ENCODE results near the gene MCM6. TPM values are rescaled to one million over a fixed set of nuclear protein-coding genes. Genes with fewer than 3 reads are reported as not detected.

Gene MCM6
- polyA plus RNA-seq, 1 of the 3 experiments (the other 2 are of a cell fraction), result 18.4 TPM

- TF ChIP-seq GATA2 (CRISPR knock-in tag; IDR thresholded peaks at IDR 0.05), result no peak
- TF ChIP-seq NFIC (IDR thresholded peaks at IDR 0.05; ENCODE audit: borderline replicate concordance), result no peak
- TF ChIP-seq YY1 (IDR thresholded peaks at IDR 0.05; ENCODE audit: low read depth), result no peak
- no peak; the same call in 1 of the 2 replicates for TF ChIP-seq SMC3 (IDR thresholded peaks at IDR 0.05; ENCODE audit: low read depth, low read length)
- TF ChIP-seq MXI1 (IDR thresholded peaks at IDR 0.05; ENCODE audit: low read depth, low read length), result peak; percentile 92
- no peak for TF ChIP-seq JUND (IDR thresholded peaks at IDR 0.05)
- TF ChIP-seq GABPA (IDR thresholded peaks at IDR 0.05; ENCODE audit: low read depth), result peak; percentile 33; the same call in 1 of the 2 replicates
- TF ChIP-seq RAD21 (IDR thresholded peaks at IDR 0.05; ENCODE audit: low read length), result no peak
- TF ChIP-seq USF2 (IDR thresholded peaks at IDR 0.05; ENCODE audit: borderline replicate concordance, low read depth, low read length), result no peak
- TF ChIP-seq, protein P1, sequence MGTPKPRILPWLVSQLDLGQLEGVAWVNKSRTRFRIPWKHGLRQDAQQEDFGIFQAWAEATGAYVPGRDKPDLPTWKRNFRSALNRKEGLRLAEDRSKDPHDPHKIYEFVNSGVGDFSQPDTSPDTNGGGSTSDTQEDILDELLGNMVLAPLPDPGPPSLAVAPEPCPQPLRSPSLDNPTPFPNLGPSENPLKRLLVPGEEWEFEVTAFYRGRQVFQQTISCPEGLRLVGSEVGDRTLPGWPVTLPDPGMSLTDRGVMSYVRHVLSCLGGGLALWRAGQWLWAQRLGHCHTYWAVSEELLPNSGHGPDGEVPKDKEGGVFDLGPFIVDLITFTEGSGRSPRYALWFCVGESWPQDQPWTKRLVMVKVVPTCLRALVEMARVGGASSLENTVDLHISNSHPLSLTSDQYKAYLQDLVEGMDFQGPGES (IDR thresholded peaks at IDR 0.05; ENCODE audit: low read depth, low read length), result no peak
- TF ChIP-seq MEF2A (IDR thresholded peaks at IDR 0.05; ENCODE audit: borderline replicate concordance, low read depth), result no peak
Measured at GRCh38 chr2:135876066-135876711, at the start of gene MCM6 (continued).

DNA sequence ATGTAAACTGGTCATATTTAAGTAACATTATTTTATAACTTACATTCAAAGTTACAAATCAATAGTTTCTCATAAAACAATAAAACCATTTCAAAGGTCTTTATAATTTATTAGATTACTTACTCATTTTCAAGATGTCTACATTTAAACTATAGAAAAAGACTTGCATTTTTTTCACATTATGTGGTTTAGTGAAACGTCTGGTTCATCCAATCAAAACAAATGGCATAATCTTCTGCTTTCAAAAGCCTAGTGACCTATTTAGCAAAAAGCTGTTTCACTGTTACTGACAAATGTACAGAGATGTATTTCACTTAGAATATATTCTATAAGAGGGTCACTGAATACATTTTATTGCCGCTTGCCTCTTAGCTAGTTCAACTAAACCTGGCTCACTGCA lies 49.3 kb upstream of the MCM6 start:
- no peaks in the 10 kb centered on the region for H3K9me3 ChIP-seq
- no peak overlapping the region for H3K4me3 ChIP-seq (ENCODE audit: low read depth in 2 of 2, low read length in 1 of 2)
- peaks cover 0 to 5% of the 10 kb centered on the region in 2 experiments; a peak in 1 of 4 replicates for H3K4me1 ChIP-seq (ENCODE audit: control insufficient read depth in 1 of 2, insufficient read depth in 2 of 2, low read depth in 1 of 2, low read length in 1 of 2)
- ChIA-PET CTCF (interaction anchor here (0.8 to 2.2 kb wide), 3 partner anchors 12 to 459 kb away, joined by 3 to 11 read pairs (median 3); no protein-coding TSS in a partner anchor), POLR2A (no interaction called here)
- no peaks in the 10 kb centered on the region for H3K79me2 ChIP-seq (ENCODE audit: insufficient read depth)
- H3K27me3 ChIP-seq (ENCODE audit: insufficient read depth), result no peaks in the 10 kb centered on the region
- TF ChIP-seq MXI1 (IDR thresholded peaks at IDR 0.05; ENCODE audit: low read depth, low read length), result no peak
- TF ChIP-seq, protein P1 (IDR thresholded peaks at IDR 0.05; ENCODE audit: low read depth, low read length), result no peak
- no peak for TF ChIP-seq TAF1 (IDR thresholded peaks at IDR 0.05; ENCODE audit: borderline replicate concordance, low read depth, low read length)
- TF ChIP-seq, protein P2, sequence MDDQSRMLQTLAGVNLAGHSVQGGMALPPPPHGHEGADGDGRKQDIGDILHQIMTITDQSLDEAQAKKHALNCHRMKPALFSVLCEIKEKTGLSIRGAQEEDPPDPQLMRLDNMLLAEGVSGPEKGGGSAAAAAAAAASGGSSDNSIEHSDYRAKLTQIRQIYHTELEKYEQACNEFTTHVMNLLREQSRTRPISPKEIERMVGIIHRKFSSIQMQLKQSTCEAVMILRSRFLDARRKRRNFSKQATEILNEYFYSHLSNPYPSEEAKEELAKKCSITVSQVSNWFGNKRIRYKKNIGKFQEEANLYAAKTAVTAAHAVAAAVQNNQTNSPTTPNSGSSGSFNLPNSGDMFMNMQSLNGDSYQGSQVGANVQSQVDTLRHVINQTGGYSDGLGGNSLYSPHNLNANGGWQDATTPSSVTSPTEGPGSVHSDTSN (IDR thresholded peaks at IDR 0.05), result no peak
- TF ChIP-seq RAD21 (IDR thresholded peaks at IDR 0.05; ENCODE audit: low read length), result no peak
- TF ChIP-seq MAX (IDR thresholded peaks at IDR 0.05; ENCODE audit: low read depth), result no peak
- TF ChIP-seq, protein P3, sequence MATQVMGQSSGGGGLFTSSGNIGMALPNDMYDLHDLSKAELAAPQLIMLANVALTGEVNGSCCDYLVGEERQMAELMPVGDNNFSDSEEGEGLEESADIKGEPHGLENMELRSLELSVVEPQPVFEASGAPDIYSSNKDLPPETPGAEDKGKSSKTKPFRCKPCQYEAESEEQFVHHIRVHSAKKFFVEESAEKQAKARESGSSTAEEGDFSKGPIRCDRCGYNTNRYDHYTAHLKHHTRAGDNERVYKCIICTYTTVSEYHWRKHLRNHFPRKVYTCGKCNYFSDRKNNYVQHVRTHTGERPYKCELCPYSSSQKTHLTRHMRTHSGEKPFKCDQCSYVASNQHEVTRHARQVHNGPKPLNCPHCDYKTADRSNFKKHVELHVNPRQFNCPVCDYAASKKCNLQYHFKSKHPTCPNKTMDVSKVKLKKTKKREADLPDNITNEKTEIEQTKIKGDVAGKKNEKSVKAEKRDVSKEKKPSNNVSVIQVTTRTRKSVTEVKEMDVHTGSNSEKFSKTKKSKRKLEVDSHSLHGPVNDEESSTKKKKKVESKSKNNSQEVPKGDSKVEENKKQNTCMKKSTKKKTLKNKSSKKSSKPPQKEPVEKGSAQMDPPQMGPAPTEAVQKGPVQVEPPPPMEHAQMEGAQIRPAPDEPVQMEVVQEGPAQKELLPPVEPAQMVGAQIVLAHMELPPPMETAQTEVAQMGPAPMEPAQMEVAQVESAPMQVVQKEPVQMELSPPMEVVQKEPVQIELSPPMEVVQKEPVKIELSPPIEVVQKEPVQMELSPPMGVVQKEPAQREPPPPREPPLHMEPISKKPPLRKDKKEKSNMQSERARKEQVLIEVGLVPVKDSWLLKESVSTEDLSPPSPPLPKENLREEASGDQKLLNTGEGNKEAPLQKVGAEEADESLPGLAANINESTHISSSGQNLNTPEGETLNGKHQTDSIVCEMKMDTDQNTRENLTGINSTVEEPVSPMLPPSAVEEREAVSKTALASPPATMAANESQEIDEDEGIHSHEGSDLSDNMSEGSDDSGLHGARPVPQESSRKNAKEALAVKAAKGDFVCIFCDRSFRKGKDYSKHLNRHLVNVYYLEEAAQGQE (IDR thresholded peaks at IDR 0.05; ENCODE audit: low read depth, low read length), result no peak
- TF ChIP-seq USF2 (IDR thresholded peaks at IDR 0.05; ENCODE audit: borderline replicate concordance, low read depth, low read length), result no peak
- no peak overlapping the region for H3K4me2 ChIP-seq
- no peaks in the 10 kb centered on the region for H3K9me2 ChIP-seq
- peaks cover 62 to 66% of the 10 kb centered on the region in 2 experiments for H3K36me3 ChIP-seq (replicated peaks in 1 of 2; ENCODE audit: control insufficient read depth in 1 of 2, insufficient read depth in 2 of 2, low read length in 1 of 2)
- H3K9ac ChIP-seq, result no peak overlapping the region
- DNase-seq, result no peak
- no peak overlapping the region for H2AFZ ChIP-seq (ENCODE audit: low read depth)
- peaks cover 5% of the 10 kb centered on the region for H3F3A ChIP-seq (replicated peaks; ENCODE audit: insufficient read depth)
- no peak overlapping the region for H3K27ac ChIP-seq (ENCODE audit: low read depth in 2 of 2, low read length in 1 of 2)
- WGBS (ENCODE audit: low lambda C conversion rate), result 69% methylated on average over 2 of the region's 2 CpGs
- H4K20me1 ChIP-seq (ENCODE audit: insufficient read depth), result no peaks in the 10 kb centered on the region
